GM21367 (cell line): Measurements from ENCODE around the gene IL1RN.
"Not testable (repeated sequence)": the region's sequence is repeated elsewhere in the genome, so short reads cannot be mapped to it uniquely, and the experiment has no call there.

Experiments
- ATAC-seq: cut with Tn5 transposase; IDR thresholded peaks from one replicate; pipeline ENCODE4 v1.9.1; 2021; ENCODE audit not compliant: unreplicated experiment

Gene IL1RN

GRCh38 chr2:113126845-113127645, at the start of gene IL1RN:
IL1RN (plus strand) TSS chr2:113127598; CDS start chr2:113127625, 27 bp downstream.
- no peak for ATAC-seq

GRCh38 chr2:113077921-113078320, 49.5 kb upstream of the IL1RN start:
- ATAC-seq, result no peak

GRCh38 chr2:113078350-113078839, 49.0 kb upstream of the IL1RN start:
- no peak for ATAC-seq

GRCh38 chr2:113079131-113079530, 48.3 kb upstream of the IL1RN start:
- ATAC-seq, result no peak

GRCh38 chr2:113080134-113080533, 47.3 kb upstream of the IL1RN start:
- no peak for ATAC-seq

GRCh38 chr2:113081488-113082210, 45.7 kb upstream of the IL1RN start:
- ATAC-seq, result no peak

GRCh38 chr2:113083296-113083695, 44.1 kb upstream of the IL1RN start:
- ATAC-seq, result no peak

- ATAC-seq, result no peak
Measured at GRCh38 chr2:113084249-113085000, 43.0 kb upstream of the IL1RN start.

GRCh38 chr2:113085542-113085941, 41.9 kb upstream of the IL1RN start:
- ATAC-seq, result no peak

GRCh38 chr2:113088213-113088992, 39.0 kb upstream of the IL1RN start:
- no peak for ATAC-seq

GRCh38 chr2:113089916-113090315, 37.5 kb upstream of the IL1RN start:
- ATAC-seq, result no peak

- ATAC-seq, result no peak
Measured at GRCh38 chr2:113091231-113091896, 36.0 kb upstream of the IL1RN start.

GRCh38 chr2:113092864-113093612, 34.4 kb upstream of the IL1RN start:
- ATAC-seq, result no peak

GRCh38 chr2:113093613-113093977, 33.8 kb upstream of the IL1RN start:
- no peak for ATAC-seq

- ATAC-seq, result not testable (repeated sequence)
Measured at GRCh38 chr2:113096306-113096705, 31.1 kb upstream of the IL1RN start.

GRCh38 chr2:113096842-113097618, 30.4 kb upstream of the IL1RN start:
- not testable (repeated sequence) for ATAC-seq

- no peak for ATAC-seq
Measured at GRCh38 chr2:113098041-113098440, 29.4 kb upstream of the IL1RN start.

GRCh38 chr2:113098532-113098931, 28.9 kb upstream of the IL1RN start:
- no peak for ATAC-seq

GRCh38 chr2:113102133-113102532, 25.3 kb upstream of the IL1RN start:
- ATAC-seq, result no peak
